Neuronal stem cell (in vitro differentiated cells): ENCODE measurements around the gene PSAPL1. TPM values are rescaled to one million over a fixed set of nuclear protein-coding genes. Genes with fewer than 3 reads are reported as not detected.

Source experiments
- DNase-seq: peaks from one replicate; pipeline ENCODE4 v3.0.0-alpha.2; 2013; ENCODE audit warnings: low spot score
- H2AFZ ChIP-seq: one replicate; pipeline ENCODE4 v1.6.1; 2013; ENCODE audit warnings: mild to moderate bottlenecking, low read length, inconsistent platforms
- H2AK5ac ChIP-seq: 2 replicates; pipeline ENCODE4 v1.6.1; 2013; ENCODE audit warnings: low read depth, mild to moderate bottlenecking, inconsistent platforms, low read length, moderate library complexity, mixed read lengths
- H2BK120ac ChIP-seq: 2 replicates; pipeline ENCODE4 v1.6.1; 2013; ENCODE audit warnings: low read depth, mild to moderate bottlenecking, inconsistent platforms, low read length, moderate library complexity, mixed read lengths
- H2BK12ac ChIP-seq: one replicate; pipeline ENCODE4 v1.6.1; 2013; ENCODE audit warnings: low read length, inconsistent platforms
- H2BK15ac ChIP-seq: 2 replicates; pipeline ENCODE4 v1.6.1; 2013; ENCODE audit warnings: mild to moderate bottlenecking, low read length, inconsistent platforms, mixed read lengths
- H2BK5ac ChIP-seq: one replicate; pipeline ENCODE4 v1.6.1; 2013; ENCODE audit warnings: inconsistent platforms, mild to moderate bottlenecking, low read length, moderate library complexity
- H3K14ac ChIP-seq: one replicate; pipeline ENCODE4 v1.6.1; 2013; ENCODE audit warnings: low read length, inconsistent platforms
- H3K18ac ChIP-seq: 2 replicates; pipeline ENCODE4 v1.6.1; 2013; ENCODE audit warnings: low read length, inconsistent platforms
- H3K23ac ChIP-seq: 2 replicates; pipeline ENCODE4 v1.6.1; 2013; ENCODE audit warnings: low read depth, mild to moderate bottlenecking, mixed read lengths, low read length, inconsistent platforms; ENCODE audit not compliant: poor library complexity
- H3K27ac ChIP-seq: replicated peaks from 3 replicates; pipeline ENCODE4 v1.5.1; 2013; ENCODE audit warnings: low read length, inconsistent platforms
- H3K27me3 ChIP-seq, 3 experiments: 2 replicates each; pipeline ENCODE4 v1.6.1; 2013; ENCODE audit warnings: low read length in 3 of 3, mild to moderate bottlenecking in 2 of 3, inconsistent platforms in 1 of 3, low read depth in 1 of 3, mixed read lengths in 1 of 3, moderate library complexity in 1 of 3; ENCODE audit not compliant: control insufficient read depth in 3 of 3, insufficient read depth in 3 of 3
- H3K36me3 ChIP-seq, 2 donors: replicated peaks in 1 of 2; 2 replicates each; pipeline ENCODE4 v1.6.1; 2013; ENCODE audit warnings: low read length in 2 of 2; ENCODE audit not compliant: control insufficient read depth in 2 of 2, insufficient read depth in 2 of 2
- H3K4ac ChIP-seq: 2 replicates; pipeline ENCODE4 v1.6.1; 2013; ENCODE audit warnings: inconsistent platforms, mild to moderate bottlenecking, low read length, moderate library complexity
- H3K4me1 ChIP-seq, 2 donors: 1 replicate in 1 of 2; 2 replicates in 1 of 2; pipeline ENCODE4 v1.6.1; 2013; ENCODE audit warnings: low read length in 2 of 2, low read depth in 1 of 2; ENCODE audit not compliant: control insufficient read depth in 2 of 2, insufficient read depth in 1 of 2
- H3K4me2 ChIP-seq: one replicate; pipeline ENCODE4 v1.6.1; 2013; ENCODE audit warnings: mild to moderate bottlenecking, low read length, inconsistent platforms; ENCODE audit not compliant: insufficient read depth, poor library complexity, severe bottlenecking
- H3K4me3 ChIP-seq, 2 donors: 2 replicates each; pipeline ENCODE4 v1.5.1; 2013; ENCODE audit warnings: low read length in 2 of 2, mild to moderate bottlenecking in 2 of 2, inconsistent platforms in 1 of 2, moderate library complexity in 1 of 2
- H3K79me1 ChIP-seq: one replicate; pipeline ENCODE4 v1.6.1; 2013; ENCODE audit warnings: low read depth, mild to moderate bottlenecking, inconsistent platforms, low read length, moderate library complexity
- H3K9ac ChIP-seq: one replicate; pipeline ENCODE4 v1.6.1; 2013; ENCODE audit warnings: mild to moderate bottlenecking, low read depth, low read length, inconsistent platforms; ENCODE audit not compliant: poor library complexity
- H3K9me3 ChIP-seq, 2 donors: replicated peaks in 1 of 2; 2 replicates each; pipeline versions ENCODE3 to v1.6.1; 2013; ENCODE audit warnings: low read length in 2 of 2, mild to moderate bottlenecking in 2 of 2, inconsistent platforms in 1 of 2, low read depth in 1 of 2, mixed read lengths in 1 of 2, moderate library complexity in 1 of 2; ENCODE audit not compliant: control insufficient read depth in 2 of 2, insufficient read depth in 1 of 2
- H4K8ac ChIP-seq: one replicate; pipeline ENCODE4 v1.6.1; 2013; ENCODE audit warnings: low read depth, mild to moderate bottlenecking, inconsistent platforms, low read length, moderate library complexity
- H4K91ac ChIP-seq: one replicate; pipeline ENCODE4 v1.6.1; 2013; ENCODE audit warnings: low read length, low read depth, mild to moderate bottlenecking, inconsistent platforms; ENCODE audit not compliant: poor library complexity
- WGBS, 2 donors: extraction: QIAGEN DNeasy Blood & Tissue Kit; methylation state at CpG; one replicate each; pipeline ENCODE4 v1.1.7; 2013; ENCODE audit warnings: missing lambda C conversion rate in 2 of 2, mixed read lengths in 1 of 2; ENCODE audit not compliant: insufficient read length in 2 of 2, insufficient replicate concordance in 1 of 2; ENCODE audit errors: extremely low coverage in 2 of 2; 5-methylcytosine and 5-hydroxymethylcytosine counted together
- small RNA-seq: library from polyadenylated mRNA; stranded (forward); fragments of <200 nt; extraction: miRNeasy Mini kit (QIAGEN cat#:217004); gene quantifications from one replicate; pipeline ENCODE3, GENCODE V24; 2013; ENCODE audit not compliant: insufficient read depth

The PSAPL1 gene

GRCh38 chr4:7381221-7381889, 53.4 kb downstream of the PSAPL1 start:
- Histone ChIP-seq H2BK5ac (no peak overlapping the region), H3K18ac (peak overlapping the region; percentile 68), H2BK120ac (no peak overlapping the region), H4K91ac (no peak overlapping the region), H2BK15ac (no peak overlapping the region), H3K23ac (no peak overlapping the region), H4K8ac (no peak overlapping the region), H2AFZ (no peak overlapping the region), H3K79me1 (no peaks in the 10 kb centered on the region), H3K36me3 (no peaks in the 10 kb centered on the region), H3K4ac (no peak overlapping the region), H3K9ac (no peak overlapping the region), H3K14ac (no peak overlapping the region), H3K9me3 (no peaks in the 10 kb centered on the region), H3K4me1 (peaks cover 0 to 4% of the 10 kb centered on the region in 2 donors), H2AK5ac (peak overlapping the region; percentile 27), H3K27me3 (peaks cover 0 to 9% (median 0%) of the 10 kb centered on the region in 3 experiments), H3K4me2 (no peak overlapping the region), H3K27ac (no peak overlapping the region), H3K4me3 (no peak overlapping the region), H2BK12ac (no peak overlapping the region)
- DNase-seq, result no peak
- WGBS, 2 donors, result no CpG with 5 or more reads among the region's 9 CpGs

Small RNA genes within 50 kb of the gene (small RNA-seq; reads per million reads assigned to genes)
- not detected for gene MIR4274
